GM23338 (cell line): ENCODE measurements around the gene CRYZL1. TPM values are rescaled to one million over a fixed set of nuclear protein-coding genes. Genes with fewer than 3 reads are reported as not detected.
A peak's percentile ranks its signal among the peaks of the same experiment; 100 is the strongest.

ENCODE experiments used
- ATAC-seq: fragments of 200-7000 bp; cut with Tn5 transposase; 3 replicates; pipeline ENCODE4 v1.9.1; 2020
- DNase-seq: peaks from one replicate; pipeline ENCODE4 v3.0.0-alpha.2; 2015; ENCODE audit warnings: low spot score
- H2AFZ ChIP-seq: fragments of 200-600 bp; sonication (generic); 2 replicates; pipeline ENCODE4 v1.8.0; 2016; ENCODE audit warnings: antibody characterized with exemption, mild to moderate bottlenecking, moderate library complexity
- H3F3A ChIP-seq: fragments of 200-600 bp; sonication (generic); replicated peaks from 2 replicates; pipeline ENCODE4 v1.8.0; 2017; ENCODE audit warnings: antibody characterized with exemption, mixed run types, low read depth
- H3K27ac ChIP-seq: fragments of 200-600 bp; sonication (generic); 2 replicates; pipeline ENCODE4 v1.6.1; 2016; ENCODE audit warnings: low read depth
- H3K27me3 ChIP-seq: fragments of 200-600 bp; sonication (generic); 2 replicates; pipeline ENCODE4 v1.8.0; 2016; ENCODE audit warnings: mild to moderate bottlenecking, mixed run types, moderate library complexity; ENCODE audit not compliant: insufficient read depth
- H3K36me3 ChIP-seq: fragments of 200-600 bp; sonication (generic); 2 replicates; pipeline ENCODE4 v1.8.0; 2016; ENCODE audit warnings: mild to moderate bottlenecking; ENCODE audit not compliant: insufficient read depth
- H3K4me1 ChIP-seq: fragments of 200-600 bp; sonication (generic); 2 replicates; pipeline ENCODE4 v1.8.0; 2016; ENCODE audit warnings: mild to moderate bottlenecking, moderate library complexity; ENCODE audit not compliant: insufficient read depth
- H3K4me2 ChIP-seq: fragments of 200-600 bp; sonication (generic); 2 replicates; pipeline ENCODE4 v1.7.1; 2017; ENCODE audit warnings: mixed run types
- H3K4me3 ChIP-seq: fragments of 200-600 bp; sonication (generic); 2 replicates; pipeline ENCODE4 v1.6.1; 2016; ENCODE audit warnings: mixed run types
- H3K79me2 ChIP-seq: fragments of 200-600 bp; sonication (generic); replicated peaks from 2 replicates; pipeline ENCODE4 v1.8.0; 2017; ENCODE audit warnings: mild to moderate bottlenecking; ENCODE audit not compliant: insufficient read depth
- H3K9me2 ChIP-seq: fragments of 200-600 bp; sonication (generic); 2 replicates; pipeline ENCODE4 v1.8.0; 2017; ENCODE audit not compliant: insufficient read depth
- H4K20me1 ChIP-seq: fragments of 200-600 bp; sonication (generic); replicated peaks from 2 replicates; pipeline ENCODE4 v1.8.0; 2017; ENCODE audit warnings: mild to moderate bottlenecking; ENCODE audit not compliant: insufficient read depth
- H3K27ac Mint-ChIP-seq: 2 replicates; pipeline ENCODE4 v1.8.0; 2020; ENCODE audit warnings: inconsistent platforms, mild to moderate bottlenecking, moderate library complexity, mixed read lengths
- H3K27me3 Mint-ChIP-seq: 3 replicates; pipeline ENCODE4 v1.8.0; 2022; ENCODE audit warnings: low read depth, mild to moderate bottlenecking, moderate library complexity, mixed read lengths, inconsistent platforms; ENCODE audit not compliant: insufficient read depth, poor library complexity
- H3K36me3 Mint-ChIP-seq: 3 replicates; pipeline ENCODE4 v1.8.0; 2021; ENCODE audit warnings: low read depth, mild to moderate bottlenecking, inconsistent platforms, moderate library complexity, mixed read lengths
- H3K4me1 Mint-ChIP-seq: 3 replicates; pipeline ENCODE4 v1.8.0; 2020; ENCODE audit warnings: mild to moderate bottlenecking, inconsistent platforms, mixed read lengths
- H3K4me3 Mint-ChIP-seq: 3 replicates; pipeline ENCODE4 v1.8.0; 2021; ENCODE audit warnings: moderate library complexity, mild to moderate bottlenecking, inconsistent platforms, mixed read lengths
- H3K9me3 Mint-ChIP-seq: 3 replicates; pipeline ENCODE4 v1.8.0; 2020; ENCODE audit warnings: moderate library complexity, mild to moderate bottlenecking, inconsistent platforms, mixed read lengths
- CREB1 ChIP-seq: fragments of 250-450 bp; sonication (Bioruptor Pico); IDR thresholded peaks from 2 replicates; pipeline ENCODE4 v1.5.0; 2020; ENCODE audit warnings: low read depth, mild to moderate bottlenecking, moderate library complexity
- POLR2AphosphoS5 ChIP-seq: IDR thresholded peaks from 2 replicates; pipeline ENCODE4 v1.6.1; 2016; ENCODE audit warnings: antibody characterized with exemption, low read depth
- STAT1 ChIP-seq: IDR thresholded peaks from one replicate; pipeline ENCODE4 v1.6.1; 2016; ENCODE audit warnings: antibody characterized with exemption; ENCODE audit not compliant: unreplicated experiment
- ZNF114 ChIP-seq: fragments of 250-450 bp; sonication (Bioruptor Pico); IDR thresholded peaks from 2 replicates; pipeline ENCODE4 v1.5.0; 2020; ENCODE audit warnings: mild to moderate bottlenecking, moderate library complexity
- polyA plus RNA-seq: library from polyadenylated mRNA; unstranded; fragments of >200 nt; fragmentation: Nextera tagmentation; extraction: Ambion mirVana; gene quantifications from 2 replicates; pipeline ENCODE4 v1.2.1, GENCODE V29; 2016
- total RNA-seq: library from RNA; depleted of rRNA; stranded (reverse); fragments of >200 nt; shearing (Covaris generic); gene quantifications from 2 replicates; pipeline ENCODE4 v1.2.3, GENCODE V29; 2014
- TF ChIP-seq, protein P1 (sequence below): fragments of 250-450 bp; sonication (Bioruptor Pico); IDR thresholded peaks from 2 replicates; pipeline ENCODE4 v1.5.0; 2020; ENCODE audit warnings: mild to moderate bottlenecking, moderate library complexity

Gene CRYZL1
- total and polyA plus RNA-seq, 2 experiments from 2014 or later, result 23.8 to 40.5 TPM

DNA sequence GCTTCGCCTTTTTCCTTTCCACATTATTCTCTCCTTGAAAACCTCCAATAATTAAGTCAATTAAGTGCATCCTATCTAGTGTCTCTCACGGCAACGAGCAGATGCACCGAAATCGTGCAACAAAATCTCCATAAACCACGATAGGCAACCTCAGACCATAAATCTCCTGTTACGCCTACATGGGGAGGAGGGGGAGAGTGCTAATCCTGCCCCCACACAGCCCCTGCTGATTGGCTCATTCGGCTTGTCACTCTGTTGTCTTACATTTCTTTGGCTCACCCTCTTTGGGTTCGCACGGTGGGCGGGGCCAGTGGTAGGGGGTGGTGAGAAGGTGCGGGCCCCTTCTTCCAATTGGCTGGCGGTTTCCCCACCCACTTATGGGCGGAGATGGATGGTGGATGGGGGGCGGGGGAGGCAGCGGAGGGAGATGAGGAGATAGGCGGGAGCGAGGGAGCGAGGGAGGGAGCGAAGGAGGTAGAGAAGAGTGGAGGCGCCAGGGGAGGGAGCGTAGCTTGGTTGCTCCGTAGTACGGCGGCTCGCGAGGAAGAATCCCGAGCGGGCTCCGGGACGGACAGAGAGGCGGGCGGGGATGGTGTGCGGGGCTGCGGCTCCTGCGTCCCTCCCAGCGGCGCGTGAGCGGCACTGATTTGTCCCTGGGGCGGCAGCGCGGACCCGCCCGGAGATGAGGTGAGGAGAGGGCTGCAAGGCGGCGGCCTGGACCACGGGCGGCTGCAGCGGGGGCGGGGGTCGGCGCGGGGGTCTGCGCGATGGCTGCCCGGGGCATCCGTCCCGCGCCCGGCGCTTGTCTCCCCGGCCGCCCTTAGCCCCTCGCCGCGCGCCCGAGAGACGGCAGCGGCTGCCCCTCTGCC lies 720 bp upstream of the CRYZL1 start, which contains the start of gene ITSN1:
TSS of gene ITSN1 (plus strand) at position 475 of the 869 bp plus-strand sequence. CDS start 76,328 bp downstream, outside the sequence.
- DNase-seq, result peak; percentile 100
- H3K27me3 Mint-ChIP-seq, result peaks cover 2% of the 10 kb centered on the region
- Histone ChIP-seq H4K20me1 (peaks cover 9% of the 10 kb centered on the region), H3K27ac (peak within 1 kb of the TSS; percentile 91), H3K9me2 (no peaks in the 10 kb centered on the region), H3K4me2 (peak within 1 kb of the TSS; percentile 90), H3K27me3 (no peaks in the 10 kb centered on the region), H3K4me1 (peaks cover 29% of the 10 kb centered on the region), H2AFZ (peak within 1 kb of the TSS; percentile 53; the same call in 1 of the 2 replicates), H3K79me2 (peaks cover 72% of the 10 kb centered on the region), H3K4me3 (peak within 1 kb of the TSS; percentile 69), H3K36me3 (no peaks in the 10 kb centered on the region), H3F3A (no peaks in the 10 kb centered on the region)
- H3K27ac Mint-ChIP-seq, result peak within 1 kb of the TSS; percentile 99
- peaks cover 2% of the 10 kb centered on the region; the same call in 2 of the 3 replicates for H3K36me3 Mint-ChIP-seq
- H3K4me1 Mint-ChIP-seq, result peaks cover 23% of the 10 kb centered on the region
- H3K9me3 Mint-ChIP-seq, result no peaks in the 10 kb centered on the region
- ATAC-seq, result peak; percentile 80
- TF ChIP-seq, protein P1, sequence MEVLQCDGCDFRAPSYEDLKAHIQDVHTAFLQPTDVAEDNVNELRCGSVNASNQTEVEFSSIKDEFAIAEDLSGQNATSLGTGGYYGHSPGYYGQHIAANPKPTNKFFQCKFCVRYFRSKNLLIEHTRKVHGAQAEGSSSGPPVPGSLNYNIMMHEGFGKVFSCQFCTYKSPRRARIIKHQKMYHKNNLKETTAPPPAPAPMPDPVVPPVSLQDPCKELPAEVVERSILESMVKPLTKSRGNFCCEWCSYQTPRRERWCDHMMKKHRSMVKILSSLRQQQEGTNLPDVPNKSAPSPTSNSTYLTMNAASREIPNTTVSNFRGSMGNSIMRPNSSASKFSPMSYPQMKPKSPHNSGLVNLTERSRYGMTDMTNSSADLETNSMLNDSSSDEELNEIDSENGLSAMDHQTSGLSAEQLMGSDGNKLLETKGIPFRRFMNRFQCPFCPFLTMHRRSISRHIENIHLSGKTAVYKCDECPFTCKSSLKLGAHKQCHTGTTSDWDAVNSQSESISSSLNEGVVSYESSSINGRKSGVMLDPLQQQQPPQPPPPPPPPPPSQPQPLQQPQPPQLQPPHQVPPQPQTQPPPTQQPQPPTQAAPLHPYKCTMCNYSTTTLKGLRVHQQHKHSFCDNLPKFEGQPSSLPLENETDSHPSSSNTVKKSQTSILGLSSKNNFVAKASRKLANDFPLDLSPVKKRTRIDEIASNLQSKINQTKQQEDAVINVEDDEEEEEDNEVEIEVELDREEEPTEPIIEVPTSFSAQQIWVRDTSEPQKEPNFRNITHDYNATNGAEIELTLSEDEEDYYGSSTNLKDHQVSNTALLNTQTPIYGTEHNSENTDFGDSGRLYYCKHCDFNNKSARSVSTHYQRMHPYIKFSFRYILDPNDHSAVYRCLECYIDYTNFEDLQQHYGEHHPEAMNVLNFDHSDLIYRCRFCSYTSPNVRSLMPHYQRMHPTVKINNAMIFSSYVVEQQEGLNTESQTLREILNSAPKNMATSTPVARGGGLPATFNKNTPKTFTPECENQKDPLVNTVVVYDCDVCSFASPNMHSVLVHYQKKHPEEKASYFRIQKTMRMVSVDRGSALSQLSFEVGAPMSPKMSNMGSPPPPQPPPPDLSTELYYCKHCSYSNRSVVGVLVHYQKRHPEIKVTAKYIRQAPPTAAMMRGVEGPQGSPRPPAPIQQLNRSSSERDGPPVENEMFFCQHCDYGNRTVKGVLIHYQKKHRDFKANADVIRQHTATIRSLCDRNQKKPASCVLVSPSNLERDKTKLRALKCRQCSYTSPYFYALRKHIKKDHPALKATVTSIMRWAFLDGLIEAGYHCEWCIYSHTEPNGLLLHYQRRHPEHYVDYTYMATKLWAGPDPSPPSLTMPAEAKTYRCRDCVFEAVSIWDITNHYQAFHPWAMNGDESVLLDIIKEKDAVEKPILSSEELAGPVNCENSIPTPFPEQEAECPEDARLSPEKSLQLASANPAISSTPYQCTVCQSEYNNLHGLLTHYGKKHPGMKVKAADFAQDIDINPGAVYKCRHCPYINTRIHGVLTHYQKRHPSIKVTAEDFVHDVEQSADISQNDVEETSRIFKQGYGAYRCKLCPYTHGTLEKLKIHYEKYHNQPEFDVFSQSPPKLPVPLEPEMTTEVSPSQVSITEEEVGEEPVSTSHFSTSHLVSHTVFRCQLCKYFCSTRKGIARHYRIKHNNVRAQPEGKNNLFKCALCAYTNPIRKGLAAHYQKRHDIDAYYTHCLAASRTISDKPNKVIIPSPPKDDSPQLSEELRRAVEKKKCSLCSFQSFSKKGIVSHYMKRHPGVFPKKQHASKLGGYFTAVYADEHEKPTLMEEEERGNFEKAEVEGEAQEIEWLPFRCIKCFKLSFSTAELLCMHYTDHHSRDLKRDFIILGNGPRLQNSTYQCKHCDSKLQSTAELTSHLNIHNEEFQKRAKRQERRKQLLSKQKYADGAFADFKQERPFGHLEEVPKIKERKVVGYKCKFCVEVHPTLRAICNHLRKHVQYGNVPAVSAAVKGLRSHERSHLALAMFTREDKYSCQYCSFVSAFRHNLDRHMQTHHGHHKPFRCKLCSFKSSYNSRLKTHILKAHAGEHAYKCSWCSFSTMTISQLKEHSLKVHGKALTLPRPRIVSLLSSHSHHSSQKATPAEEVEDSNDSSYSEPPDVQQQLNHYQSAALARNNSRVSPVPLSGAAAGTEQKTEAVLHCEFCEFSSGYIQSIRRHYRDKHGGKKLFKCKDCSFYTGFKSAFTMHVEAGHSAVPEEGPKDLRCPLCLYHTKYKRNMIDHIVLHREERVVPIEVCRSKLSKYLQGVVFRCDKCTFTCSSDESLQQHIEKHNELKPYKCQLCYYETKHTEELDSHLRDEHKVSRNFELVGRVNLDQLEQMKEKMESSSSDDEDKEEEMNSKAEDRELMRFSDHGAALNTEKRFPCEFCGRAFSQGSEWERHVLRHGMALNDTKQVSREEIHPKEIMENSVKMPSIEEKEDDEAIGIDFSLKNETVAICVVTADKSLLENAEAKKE (CRISPR knock-in tag), result no peak
- TF ChIP-seq CREB1 (peak; percentile 4; the same call in 1 of the 2 replicates), POLR2AphosphoS5 (peak; percentile 87), STAT1 (no peak), ZNF114 (CRISPR knock-in tag) (no peak)
- peak within 1 kb of the TSS; percentile 88 for H3K4me3 Mint-ChIP-seq
